Bronchial epithelial cell (primary cell): ENCODE data around the gene SPPL3. TPM values are rescaled to one million over a fixed set of nuclear protein-coding genes. Genes with fewer than 3 reads are reported as not detected.

ENCODE experiments used
- DNase-seq: peaks from one replicate; pipeline ENCODE4 v3.0.0-alpha.2; 2010; ENCODE audit warnings: low read depth
- FAIRE-seq: peaks from 2 replicates; lab custom pipeline; 2011; peaks lifted over from hg19 to GRCh38; lab: Jason Lieb, UNC
- H3K27me3 ChIP-seq: 2 replicates; pipeline ENCODE4 v1.5.1; 2011; ENCODE audit warnings: low read length; ENCODE audit not compliant: control insufficient read depth, insufficient read depth
- H3K36me3 ChIP-seq: 2 replicates; pipeline ENCODE4 v1.5.1; 2011; ENCODE audit warnings: low read length; ENCODE audit not compliant: control insufficient read depth, insufficient read depth
- H3K4me3 ChIP-seq: 2 replicates; pipeline ENCODE4 v1.5.1; 2011; ENCODE audit warnings: mild to moderate bottlenecking, low read depth, low read length, control low read depth
- CTCF ChIP-seq: IDR thresholded peaks from 2 replicates; pipeline ENCODE4 v1.5.1; 2011; ENCODE audit warnings: mild to moderate bottlenecking, moderate library complexity, low read length, control low read depth, inconsistent platforms; ENCODE audit not compliant: insufficient read depth, severe bottlenecking
- total RNA-seq: library from RNA; depleted of rRNA; stranded (reverse); fragments of >200 nt; gene quantifications from 2 replicates; pipeline ENCODE4 v1.2.1, GENCODE V29; 2014

SPPL3 gene
- total RNA-seq, 1 donor from 2014 or later, result 4.2 TPM

GRCh38 chr12:120853188-120853587, 51.0 kb downstream of the SPPL3 start:
- peak; percentile 42 for DNase-seq

GRCh38 chr12:120851944-120852343, 52.2 kb downstream of the SPPL3 start:
- no peak for FAIRE-seq
- Histone ChIP-seq H3K27me3 (no peaks in the 10 kb centered on the region), H3K36me3 (no peaks in the 10 kb centered on the region), H3K4me3 (no peak overlapping the region)
- no peak for DNase-seq
- no peak for TF ChIP-seq CTCF

More at GRCh38 chr12:120853188-120853587, 51.0 kb downstream of the SPPL3 start:
- no peaks in the 10 kb centered on the region for H3K27me3 ChIP-seq
- FAIRE-seq, result no peak
- TF ChIP-seq CTCF, result no peak
- no peak overlapping the region for H3K4me3 ChIP-seq
- H3K36me3 ChIP-seq, result no peaks in the 10 kb centered on the region

GRCh38 chr12:120851444-120851843, 52.7 kb downstream of the SPPL3 start:
- TF ChIP-seq CTCF, result no peak
- H3K36me3 ChIP-seq, result no peaks in the 10 kb centered on the region
- no peaks in the 10 kb centered on the region for H3K27me3 ChIP-seq
- DNase-seq (no peak), FAIRE-seq (no peak)
- no peak overlapping the region for H3K4me3 ChIP-seq

- Histone ChIP-seq H3K27me3 (no peaks in the 10 kb centered on the region), H3K4me3 (no peak overlapping the region), H3K36me3 (no peaks in the 10 kb centered on the region)
- FAIRE-seq (no peak), DNase-seq (peak; percentile 92)
- peak; percentile 6 for TF ChIP-seq CTCF
These were observed 54.4 kb downstream of the SPPL3 start for GRCh38 chr12:120849765-120850164.

- TF ChIP-seq CTCF, result no peak
- no peak overlapping the region for H3K4me3 ChIP-seq
- DNase-seq, result no peak
- FAIRE-seq, result no peak
- no peaks in the 10 kb centered on the region for H3K27me3 ChIP-seq
- no peaks in the 10 kb centered on the region for H3K36me3 ChIP-seq
These were observed 56.3 kb downstream of the SPPL3 start for GRCh38 chr12:120847814-120848213.

- H3K36me3 ChIP-seq, result no peaks in the 10 kb centered on the region
- H3K4me3 ChIP-seq, result no peak overlapping the region
- FAIRE-seq, result no peak
- TF ChIP-seq CTCF, result no peak
- DNase-seq, result no peak
- H3K27me3 ChIP-seq, result no peaks in the 10 kb centered on the region
These were observed 56.8 kb downstream of the SPPL3 start for GRCh38 chr12:120847392-120847791.
